Activated effector memory CD4-positive, alpha-beta T cell treated with anti-CD3 and anti-CD28 coated beads, Interleukin-2, amount 50 U/mL, for 16 hours (primary cell): ENCODE data around the gene GLYATL1.

Source experiments
- DNase-seq: peaks from one replicate; pipeline ENCODE4 v3.0.0-alpha.2; 2020

The GLYATL1 gene

DNA sequence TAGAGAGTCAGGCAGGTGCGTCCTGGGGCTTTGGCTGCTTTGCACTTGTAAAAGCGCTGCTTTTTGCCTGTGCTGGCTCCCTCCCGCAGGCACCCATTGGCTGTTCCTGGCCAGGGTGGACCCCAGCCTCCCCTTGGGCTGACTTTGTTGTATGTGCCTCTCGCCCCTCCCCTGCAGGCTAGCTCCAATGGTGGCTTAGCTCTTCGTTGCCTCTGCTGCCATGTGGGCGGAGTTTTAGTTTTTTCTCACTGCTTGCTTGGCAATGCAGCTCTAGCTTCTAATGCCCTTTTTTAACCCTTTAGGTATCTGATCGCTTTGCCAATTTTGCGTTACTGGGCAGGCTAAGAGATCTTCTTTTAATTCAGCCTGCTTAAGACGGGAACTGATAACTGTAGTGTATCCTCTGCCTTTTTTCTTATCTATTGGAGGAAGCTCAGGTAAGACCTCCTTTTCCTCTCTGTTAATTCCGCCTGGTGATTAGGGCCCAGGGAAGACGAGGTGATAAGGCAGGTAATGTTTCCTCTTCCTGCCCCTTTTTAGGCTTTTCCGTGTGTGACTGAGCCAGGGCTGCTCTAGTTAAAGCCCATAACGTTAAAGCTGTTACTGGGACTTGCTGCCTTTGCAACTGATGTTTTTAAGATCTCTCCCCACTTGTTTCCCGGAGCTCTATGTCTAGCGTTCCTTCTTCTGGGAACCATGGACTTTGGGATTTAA is 11.7 kb upstream of the GLYATL1 start:
- DNase-seq, result no peak

GRCh38 chr11:58928107-58928499 is 11.2 kb upstream of the GLYATL1 start:
- no peak for DNase-seq

GRCh38 chr11:58928691-58929090 is 10.6 kb upstream of the GLYATL1 start:
- no peak for DNase-seq

GRCh38 chr11:58930926-58931325 is 8.4 kb upstream of the GLYATL1 start:
- DNase-seq, result no peak

- no peak for DNase-seq
These were observed 5.6 kb upstream of the GLYATL1 start for GRCh38 chr11:58933661-58934060.

- no peak for DNase-seq
These were observed 4.3 kb upstream of the GLYATL1 start for GRCh38 chr11:58934945-58935513.

DNA sequence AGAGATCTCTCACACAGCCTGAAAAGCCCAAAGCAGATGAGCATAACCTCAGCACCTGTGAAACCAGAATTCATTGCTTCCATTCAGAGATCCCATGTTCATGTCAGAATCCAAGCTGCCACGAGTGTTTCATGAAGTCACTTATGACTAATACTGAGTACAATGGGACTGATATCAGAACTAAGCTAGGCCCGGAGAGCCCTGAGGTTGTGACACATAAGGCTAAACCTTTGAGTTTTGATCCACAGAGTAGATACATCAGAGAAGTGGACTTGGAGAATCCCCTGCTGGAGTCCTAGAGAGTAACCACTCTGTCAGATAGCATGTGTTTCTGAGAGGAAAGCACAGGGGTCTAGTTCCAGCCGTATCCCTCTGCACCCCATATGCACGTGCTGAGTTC is 890 bp upstream of the GLYATL1 start:
- no peak for DNase-seq

DNA sequence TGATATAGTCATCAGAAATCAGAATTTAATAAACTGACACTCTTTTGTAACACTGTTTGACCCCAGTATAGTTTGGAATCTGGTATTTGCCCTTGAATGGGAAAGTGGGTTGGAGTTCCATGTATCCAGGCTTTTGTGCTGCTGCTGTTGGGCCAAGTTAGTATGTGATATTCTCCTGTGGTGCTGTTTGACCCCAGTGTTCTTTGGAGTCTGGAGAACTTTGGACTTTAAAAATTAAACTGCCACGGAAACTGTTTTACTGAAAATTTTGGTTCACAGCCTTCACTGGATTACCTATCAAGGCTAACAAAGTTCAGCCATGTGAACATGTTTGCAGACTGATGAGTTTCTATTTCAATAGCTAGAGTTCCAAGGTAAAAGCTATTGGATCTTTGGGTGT is 740 bp downstream of the GLYATL1 start:
- no peak for DNase-seq

- DNase-seq, result no peak
These were observed 2.5 kb downstream of the GLYATL1 start for GRCh38 chr11:58941838-58942237.

DNA sequence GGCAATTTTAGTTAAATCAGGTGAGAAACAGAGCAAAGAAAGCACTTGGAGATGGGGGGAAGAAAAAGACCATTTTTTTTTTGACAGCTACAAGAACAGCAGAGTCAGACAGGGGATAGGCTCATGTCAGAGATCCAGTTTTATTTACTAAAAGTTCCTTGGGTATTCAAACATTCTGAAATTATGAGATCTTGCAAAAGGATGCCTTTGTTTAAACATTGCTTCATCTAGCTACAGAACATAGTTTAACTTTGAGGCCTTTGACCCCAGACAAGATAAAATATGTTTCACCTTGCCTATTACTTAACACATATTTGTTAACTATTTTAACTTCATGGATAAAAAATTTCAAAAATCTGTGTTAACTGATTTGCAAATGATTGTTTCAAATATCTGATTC is 6.4 kb downstream of the GLYATL1 start:
- DNase-seq, result no peak

DNA sequence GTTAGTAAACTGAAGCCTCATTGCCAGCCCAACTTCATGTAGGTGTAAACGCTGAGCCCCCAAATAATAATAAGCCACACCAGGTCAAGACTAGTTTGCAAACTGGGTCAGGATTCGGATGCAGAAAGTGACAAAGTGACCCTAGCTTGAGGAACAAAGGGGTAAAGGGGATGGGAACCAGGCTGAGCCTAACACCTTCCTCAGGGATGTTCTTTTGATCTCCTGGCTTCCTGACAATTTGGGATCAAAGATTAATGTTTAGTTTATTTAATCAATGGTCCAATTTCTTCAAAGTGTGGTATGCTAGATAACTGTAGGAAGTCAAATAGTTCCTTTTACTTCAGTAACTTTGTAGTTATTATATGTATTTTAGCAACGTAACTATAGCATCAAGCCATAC is 9.9 kb downstream of the GLYATL1 start:
- DNase-seq, result no peak

DNA sequence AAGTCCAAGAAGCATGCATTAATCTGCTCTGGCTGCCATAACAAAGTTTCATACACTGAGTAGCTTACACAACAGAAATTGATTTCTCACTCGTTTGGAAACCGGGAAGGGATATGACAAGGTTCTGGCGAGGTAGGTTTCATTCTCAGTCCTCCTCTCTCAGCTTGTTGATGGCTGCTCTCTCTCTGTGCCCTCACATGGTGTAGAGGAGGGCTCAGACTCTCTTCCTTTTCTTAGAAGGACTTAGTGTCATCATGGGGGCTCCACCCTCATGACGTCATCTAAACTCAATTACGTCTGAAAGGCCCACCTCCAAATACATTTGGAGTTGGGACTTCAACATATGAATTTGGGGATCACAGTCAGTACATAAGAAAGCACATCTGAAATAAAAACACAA is 18.6 kb downstream of the GLYATL1 start:
- DNase-seq, result no peak

- peak; percentile 70 for DNase-seq
These were observed 19.2 kb downstream of the GLYATL1 start for GRCh38 chr11:58958500-58958899.

- DNase-seq, result no peak
These were observed 24.3 kb downstream of the GLYATL1 start for GRCh38 chr11:58963551-58964104.

- DNase-seq, result no peak
These were observed 26.1 kb downstream of the GLYATL1 start for GRCh38 chr11:58965246-58965985.

DNA sequence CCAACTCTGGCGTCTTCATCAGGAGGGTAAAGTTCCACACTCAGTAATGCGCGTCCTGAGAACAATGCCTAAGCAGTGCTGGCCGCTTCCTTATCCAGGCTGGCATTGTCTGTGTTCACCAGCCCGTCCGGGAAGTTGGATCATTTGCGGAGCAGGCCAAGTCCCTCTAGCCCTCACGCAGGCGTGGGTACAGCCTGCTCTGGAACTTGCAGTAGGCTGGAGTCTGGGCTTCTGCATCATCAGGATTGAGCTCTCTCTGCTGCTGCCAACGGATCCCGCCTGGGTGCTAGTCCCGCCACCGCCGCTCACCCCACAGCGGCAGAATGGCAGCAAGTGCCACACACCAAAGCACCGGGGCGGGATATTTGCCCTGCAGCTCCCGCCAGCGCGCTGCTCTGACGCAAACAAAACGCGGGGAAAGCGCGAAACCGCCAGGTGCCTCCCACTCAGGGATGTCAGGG is 29.0 kb downstream of the GLYATL1 start:
- DNase-seq, result no peak

DNA sequence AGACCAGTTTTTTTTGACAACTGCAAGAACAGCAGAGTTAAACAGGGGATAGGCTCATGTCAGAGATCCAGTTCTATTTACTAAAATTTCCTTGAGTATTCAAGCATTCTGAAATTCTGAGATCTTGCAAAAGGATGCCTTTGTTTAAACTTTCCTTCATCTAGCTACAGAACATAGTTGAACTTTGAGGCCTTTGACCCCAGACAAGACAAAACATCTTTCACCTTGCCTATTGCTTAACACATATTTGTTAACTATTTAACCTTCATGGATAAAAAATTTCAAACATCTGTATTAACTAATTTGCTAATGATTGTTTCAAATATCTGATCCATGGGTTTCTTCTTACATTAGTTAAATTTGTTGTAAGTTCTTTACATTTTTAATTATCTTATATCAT is 38.2 kb downstream of the GLYATL1 start:
- no peak for DNase-seq

- DNase-seq, result no peak
These were observed 39.9 kb downstream of the GLYATL1 start for GRCh38 chr11:58979222-58979621.

DNA sequence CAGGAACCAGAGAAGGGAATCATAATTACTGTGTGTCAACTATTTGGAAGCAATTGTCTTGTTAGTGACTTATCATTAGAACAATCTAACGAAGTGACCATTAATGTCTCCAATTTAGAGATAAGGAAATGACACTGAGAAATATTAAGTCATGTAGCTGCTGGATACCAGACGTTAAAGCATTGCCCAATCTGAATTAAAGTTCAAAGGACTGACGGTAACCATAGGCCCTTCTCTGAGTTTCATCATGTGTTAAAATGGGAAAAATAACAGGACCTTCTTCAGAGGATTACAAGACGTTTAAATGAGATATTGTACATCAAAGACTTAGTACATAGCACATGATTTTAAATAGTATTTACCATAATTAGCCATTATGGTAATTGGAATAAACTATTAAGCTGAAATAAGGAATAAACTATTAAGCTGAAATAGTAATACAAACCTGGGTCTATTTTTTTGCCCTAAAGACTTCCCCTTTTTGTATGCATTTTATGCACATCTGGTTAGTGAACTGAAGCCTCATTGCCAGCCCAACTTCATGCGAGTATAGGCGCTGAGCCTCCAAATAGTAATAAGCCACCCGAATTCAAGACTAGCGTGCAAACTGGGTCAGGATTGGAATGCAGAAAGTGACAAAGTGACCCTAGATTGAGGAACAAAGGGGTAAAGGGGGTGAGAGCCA is 41.0 kb downstream of the GLYATL1 start:
- no peak for DNase-seq

- DNase-seq, result no peak
These were observed 53.2 kb downstream of the GLYATL1 start for GRCh38 chr11:58992489-58992888.

- DNase-seq, result no peak
These were observed 54.9 kb downstream of the GLYATL1 start for GRCh38 chr11:58994171-58994570.

DNA sequence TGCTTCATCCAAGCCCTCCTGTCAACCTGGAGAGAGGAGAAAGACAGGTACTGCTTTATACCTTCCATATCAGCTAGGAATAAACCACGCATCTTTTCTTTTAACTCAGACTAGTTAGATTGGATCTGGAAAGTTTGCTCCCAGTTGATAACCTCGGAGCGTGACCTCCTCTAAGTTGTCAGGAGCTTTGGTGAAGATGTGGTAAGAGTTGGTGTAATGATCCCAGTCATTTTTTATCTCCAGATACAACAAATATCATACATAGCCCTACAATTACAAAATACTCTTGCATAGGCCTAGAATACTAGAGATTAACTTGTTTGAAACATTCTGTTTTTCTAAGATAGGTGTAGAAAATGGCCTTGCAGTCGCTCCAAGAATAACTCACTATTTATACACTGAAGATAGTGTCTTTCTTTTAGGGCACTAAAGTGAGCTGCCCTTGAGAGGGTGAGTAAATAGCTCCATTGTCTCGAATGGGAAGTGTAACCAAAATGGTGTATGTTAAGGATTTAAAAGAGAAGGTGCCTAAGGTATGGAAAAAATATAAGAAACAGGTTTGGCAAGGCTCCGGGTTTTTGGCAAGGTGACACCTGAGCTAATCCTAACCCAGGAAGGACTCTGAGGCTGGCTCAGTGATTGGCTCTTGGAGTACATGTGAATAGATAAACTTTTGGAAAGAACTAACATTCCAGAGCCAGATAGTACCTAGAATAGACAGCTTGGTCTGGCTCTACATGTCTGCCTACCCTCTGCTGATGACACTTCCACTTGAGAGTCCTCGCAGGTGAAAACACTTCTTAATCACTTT is 59.4 kb downstream of the GLYATL1 start:
- no peak for DNase-seq
